HS-5 (cell line): ENCODE data around the gene LDAH.

Experiments used
- DNase-seq: peaks from one replicate; pipeline ENCODE4 v3.0.0-alpha.2; 2012; ENCODE audit warnings: low read depth

LDAH gene

GRCh38 chr2:20635675-20636584, 187.0 kb downstream of the LDAH start:
- no peak for DNase-seq

DNA sequence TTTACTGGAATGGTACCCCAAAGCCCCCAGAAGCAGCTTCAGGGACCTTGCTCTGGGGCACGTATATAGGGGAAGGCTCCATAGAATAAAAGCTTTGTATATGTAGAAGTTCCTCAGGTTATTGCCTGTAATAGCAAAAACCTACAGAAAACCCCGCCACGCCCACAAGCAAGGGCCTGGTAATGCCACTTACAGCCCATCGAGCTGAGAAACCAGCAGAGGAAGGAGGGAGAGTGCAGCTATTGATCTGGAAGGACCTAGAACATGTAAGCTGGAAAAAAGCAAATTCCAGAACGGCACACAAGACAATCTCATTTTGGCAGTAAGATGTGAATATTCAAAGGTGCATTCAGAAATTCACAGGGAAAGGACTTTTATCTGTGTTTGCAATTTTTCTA, 187.8 kb downstream of the LDAH start:
- no peak for DNase-seq

DNA sequence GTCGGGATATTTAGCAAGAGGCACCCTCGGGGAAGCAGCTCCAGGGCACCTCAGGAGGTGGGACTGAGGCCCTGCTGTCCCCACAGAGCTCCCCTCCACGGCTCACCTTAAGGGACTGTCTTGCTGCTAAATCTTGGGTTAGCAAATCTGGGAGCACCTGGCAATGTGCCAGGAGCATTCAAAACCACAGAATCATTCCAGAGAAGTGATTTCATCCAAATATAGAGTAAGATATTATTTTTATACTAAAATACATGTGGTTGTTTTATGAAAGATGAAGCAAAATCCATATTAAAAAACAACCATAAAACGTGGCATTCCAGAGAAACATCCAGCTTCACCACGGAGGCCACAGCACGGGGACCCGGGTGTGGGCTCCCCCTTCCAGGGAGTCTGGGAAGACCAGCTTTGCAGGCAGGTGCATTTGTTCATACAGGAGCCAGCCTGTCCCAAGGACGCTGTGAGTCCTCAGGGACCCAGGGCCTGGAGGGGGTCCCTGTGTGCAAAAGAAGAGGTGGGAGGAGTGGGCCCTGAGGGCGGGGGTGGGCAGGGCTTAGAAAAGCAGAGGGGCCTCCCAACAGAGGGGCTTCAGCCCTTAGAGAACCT, 188.3 kb downstream of the LDAH start:
- DNase-seq = peak; percentile 45
